GM21390 (cell line): Measurements from ENCODE around the gene FAM117A.

Experiments
- ATAC-seq: cut with Tn5 transposase; IDR thresholded peaks from one replicate; pipeline ENCODE4 v1.9.1; 2021; ENCODE audit not compliant: unreplicated experiment

FAM117A gene

GRCh38 chr17:49763735-49764558 lies at the start of gene FAM117A:
Gene FAM117A (minus strand): TSS chr17:49764131. CDS start chr17:49764087, 44 bp downstream.
- ATAC-seq, result peak; percentile 90

- ATAC-seq, result no peak
These were observed 45.1 kb upstream of the FAM117A start for GRCh38 chr17:49809056-49809455.

- ATAC-seq, result no peak
These were observed 34.8 kb upstream of the FAM117A start for GRCh38 chr17:49798738-49799137.

- no peak for ATAC-seq
These were observed 34.3 kb upstream of the FAM117A start for GRCh38 chr17:49798182-49798581.

GRCh38 chr17:49795372-49795771 lies 31.4 kb upstream of the FAM117A start:
- ATAC-seq, result no peak

- no peak for ATAC-seq
These were observed 29.4 kb upstream of the FAM117A start for GRCh38 chr17:49793309-49793708.

GRCh38 chr17:49789243-49789578 lies 25.3 kb upstream of the FAM117A start:
- no peak for ATAC-seq

- ATAC-seq, result peak; percentile 87
These were observed 24.7 kb upstream of the FAM117A start, which contains the start of gene KAT7 for GRCh38 chr17:49788478-49789242. Gene KAT7 (plus strand): TSS chr17:49788681. CDS start chr17:49788835, 154 bp downstream.

GRCh38 chr17:49787884-49788477 lies 24.1 kb upstream of the FAM117A start:
- no peak for ATAC-seq

- ATAC-seq, result no peak
These were observed 20.7 kb upstream of the FAM117A start for GRCh38 chr17:49784636-49785035.

GRCh38 chr17:49783791-49784190 lies 19.9 kb upstream of the FAM117A start:
- no peak for ATAC-seq

GRCh38 chr17:49783071-49783715 lies 19.3 kb upstream of the FAM117A start:
- ATAC-seq, result no peak

- no peak for ATAC-seq
These were observed 15.9 kb upstream of the FAM117A start for GRCh38 chr17:49779739-49780231.

GRCh38 chr17:49779156-49779738 lies 15.3 kb upstream of the FAM117A start:
- ATAC-seq, result no peak

- no peak for ATAC-seq
These were observed 13.6 kb upstream of the FAM117A start for GRCh38 chr17:49777563-49777962.

- ATAC-seq, result no peak
These were observed 12.8 kb upstream of the FAM117A start for GRCh38 chr17:49776551-49777300.

GRCh38 chr17:49775546-49776260 lies 11.8 kb upstream of the FAM117A start:
- ATAC-seq, result no peak

- no peak for ATAC-seq
These were observed 3.1 kb upstream of the FAM117A start for GRCh38 chr17:49766918-49767530.
